OCI-LY7 (cell line): ENCODE measurements around the gene SPATA7. TPM values are rescaled to one million over a fixed set of nuclear protein-coding genes. Genes with fewer than 3 reads are reported as not detected.

Source experiments
- BruUV-seq: library from RNA; stranded (reverse); fragments of 400-500 nt; replicated peaks from 2 replicates; lab custom pipeline; 2021; lab: Mats Ljungman, UMichigan
- CTCF ChIA-PET: fragments of 300-600 bp; sonication (Branson Sonifier 250); formaldehyde crosslinking; loops from one replicate; lab custom pipeline; 2022; ENCODE audit warnings: antibody characterized with exemption; ENCODE audit not compliant: unreplicated experiment; lab: Charles Lee
- POLR2A ChIA-PET: fragments of 300-600 bp; sonication (Branson Sonifier 250); formaldehyde crosslinking; loops from one replicate; lab custom pipeline; 2022; ENCODE audit warnings: antibody characterized with exemption; lab: Charles Lee
- DNase-seq: peaks from one replicate; pipeline ENCODE4 v3.0.0-alpha.2; 2015; ENCODE audit warnings: low spot score
- H2AFZ ChIP-seq: fragments of 200-600 bp; sonication (generic), shearing (Covaris generic); 2 replicates; pipeline ENCODE4 v1.6.1; 2014; ENCODE audit warnings: mild to moderate bottlenecking, antibody characterized with exemption, low read length, moderate library complexity
- H3K27ac ChIP-seq: fragments of 200-600 bp; sonication (generic); 2 replicates; pipeline ENCODE4 v1.5.1; 2014; ENCODE audit warnings: mixed run types, low read depth, mild to moderate bottlenecking, moderate library complexity, low read length, inconsistent platforms; ENCODE audit not compliant: poor library complexity, severe bottlenecking
- H3K36me3 ChIP-seq: fragments of 200-600 bp; sonication (generic); 2 replicates; pipeline ENCODE4 v1.6.1; 2014; ENCODE audit warnings: mild to moderate bottlenecking, antibody characterized with exemption, low read length, moderate library complexity, mixed read lengths; ENCODE audit not compliant: insufficient read depth
- H3K4me1 ChIP-seq: fragments of 200-600 bp; sonication (generic); 2 replicates; pipeline ENCODE4 v1.5.1; 2014; ENCODE audit warnings: mild to moderate bottlenecking, low read length; ENCODE audit not compliant: insufficient read depth, poor library complexity, severe bottlenecking
- H3K4me2 ChIP-seq: fragments of 200-600 bp; sonication (generic); 2 replicates; pipeline ENCODE4 v1.6.1; 2014; ENCODE audit warnings: mild to moderate bottlenecking, low read length
- H3K4me3 ChIP-seq: fragments of 200-600 bp; sonication (generic); 2 replicates; pipeline ENCODE4 v1.5.1; 2014; ENCODE audit warnings: mild to moderate bottlenecking, low read depth, low read length; ENCODE audit not compliant: poor library complexity, severe bottlenecking
- H3K79me2 ChIP-seq: fragments of 200-600 bp; sonication (generic); 2 replicates; pipeline ENCODE4 v1.6.1; 2016; ENCODE audit warnings: low read depth, mild to moderate bottlenecking, low read length, moderate library complexity, mixed read lengths; ENCODE audit not compliant: insufficient read depth
- H3K9me2 ChIP-seq: fragments of 200-600 bp; sonication (generic); 2 replicates; pipeline ENCODE4 v1.6.1; 2016; ENCODE audit warnings: mild to moderate bottlenecking, low read length, mixed read lengths; ENCODE audit not compliant: insufficient read depth
- H3K9me3 ChIP-seq: fragments of 200-600 bp; sonication (generic); 2 replicates; pipeline ENCODE4 v1.6.1; 2014; ENCODE audit warnings: mild to moderate bottlenecking, mixed run types, low read length, mixed read lengths
- H4K20me1 ChIP-seq: fragments of 200-600 bp; sonication (generic); 2 replicates; pipeline ENCODE4 v1.6.1; 2014; ENCODE audit warnings: mild to moderate bottlenecking, antibody characterized with exemption, low read length, moderate library complexity, mixed read lengths; ENCODE audit not compliant: insufficient read depth
- CTCF ChIP-seq: fragments of 200-600 bp; sonication (generic); conservative IDR thresholded peaks from 2 replicates; pipeline ENCODE4 v1.5.1; 2014; ENCODE audit warnings: mild to moderate bottlenecking, antibody characterized with exemption, low read length, moderate library complexity, mixed read lengths
- EZH2phosphoT487 ChIP-seq: fragments of 200-600 bp; sonication (generic); IDR thresholded peaks from 2 replicates; pipeline ENCODE4 v1.6.1; 2018; ENCODE audit warnings: low read depth, borderline replicate concordance, mild to moderate bottlenecking, mixed run types, antibody characterized with exemption, low read length, moderate library complexity, mixed read lengths
- intact Hi-C: fragments of 100-400 bp; cut with micrococcal nuclease; formaldehyde crosslinking; loops from one replicate; pipeline ENCODE4 v1.10.0; 2022; ENCODE audit not compliant: unreplicated experiment
- total RNA-seq, 2 experiments: library from RNA; depleted of rRNA in 1 of 2; stranded (reverse); fragments of >200 nt in 1 of 2; shearing (Covaris generic) in 1 of 2; gene quantifications; 2 replicates each; pipeline ENCODE4 v1.2.3, GENCODE V29; 2014 to 2022

The SPATA7 gene
- total RNA-seq, 2 experiments from 2014 or later, result 6.3 to 10.3 TPM

- Histone ChIP-seq H3K9me2 (no peaks in the 10 kb centered on the region), H4K20me1 (no peaks in the 10 kb centered on the region), H3K79me2 (no peaks in the 10 kb centered on the region), H3K27ac (no peak overlapping the region), H3K4me1 (no peaks in the 10 kb centered on the region), H3K4me3 (no peak overlapping the region), H2AFZ (no peak overlapping the region), H3K9me3 (no peaks in the 10 kb centered on the region), H3K36me3 (no peaks in the 10 kb centered on the region), H3K4me2 (no peak overlapping the region)
- CTCF ChIA-PET, result no interaction called here
- POLR2A ChIA-PET, result interaction anchor here (0.7 kb wide), 1 partner anchor 19 kb away, joined by 3 read pairs; no protein-coding TSS in a partner anchor
- intact Hi-C loops, result no loop called here
- no TSS peak for BruUV-seq
- DNase-seq, result no peak
- TF ChIP-seq CTCF, result no peak
- no peak for TF ChIP-seq EZH2phosphoT487
Measured at GRCh38 chr14:88422047-88422446, 36.6 kb downstream of the SPATA7 start.

GRCh38 chr14:88422919-88423650, 37.6 kb downstream of the SPATA7 start:
- intact Hi-C loops, result no loop called here
- TF ChIP-seq EZH2phosphoT487 (no peak), CTCF (no peak)
- H3K4me1 ChIP-seq, result no peaks in the 10 kb centered on the region
- no peaks in the 10 kb centered on the region for H3K79me2 ChIP-seq
- H3K9me3 ChIP-seq, result no peaks in the 10 kb centered on the region
- H3K36me3 ChIP-seq, result no peaks in the 10 kb centered on the region
- no TSS peak for BruUV-seq
- POLR2A ChIA-PET, result no interaction called here
- no peaks in the 10 kb centered on the region for H4K20me1 ChIP-seq
- H3K9me2 ChIP-seq, result no peaks in the 10 kb centered on the region
- no peak overlapping the region for H3K27ac ChIP-seq
- H3K4me3 ChIP-seq, result no peak overlapping the region
- DNase-seq, result no peak
- no peak overlapping the region for H2AFZ ChIP-seq
- H3K4me2 ChIP-seq, result no peak overlapping the region
- CTCF ChIA-PET, result no interaction called here

GRCh38 chr14:88424573-88424972, 39.1 kb downstream of the SPATA7 start:
- Histone ChIP-seq H3K9me2 (no peaks in the 10 kb centered on the region), H3K4me3 (no peak overlapping the region), H4K20me1 (no peaks in the 10 kb centered on the region), H3K27ac (no peak overlapping the region), H2AFZ (no peak overlapping the region), H3K4me2 (no peak overlapping the region), H3K4me1 (no peaks in the 10 kb centered on the region), H3K36me3 (no peaks in the 10 kb centered on the region), H3K79me2 (no peaks in the 10 kb centered on the region), H3K9me3 (no peaks in the 10 kb centered on the region)
- intact Hi-C loops, result no loop called here
- CTCF ChIA-PET, result no interaction called here
- POLR2A ChIA-PET, result no interaction called here
- TF ChIP-seq CTCF (no peak), EZH2phosphoT487 (no peak)
- BruUV-seq, result no TSS peak
- DNase-seq, result no peak
